ENCODE data around the gene RYR3.

DNA sequence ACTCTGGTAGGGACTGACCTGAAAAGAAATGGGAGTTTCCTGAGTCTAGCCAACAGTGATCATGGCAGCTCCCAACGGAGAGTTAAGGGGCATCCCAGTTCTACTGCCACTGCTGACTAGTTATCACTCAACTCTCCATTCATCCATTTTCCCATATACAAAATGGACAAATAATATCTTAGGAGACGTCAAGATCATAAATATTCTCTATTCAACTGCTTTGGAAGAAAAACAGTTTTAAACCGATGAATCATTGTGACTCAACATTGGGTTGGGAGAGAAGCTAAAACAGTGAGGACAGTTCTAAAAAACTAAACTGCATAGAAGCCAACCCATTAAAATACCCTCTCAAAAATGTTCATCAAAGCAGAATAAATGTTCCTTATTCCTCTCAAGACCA, 600.0 kb downstream of the RYR3 start:
- no peak for TF ChIP-seq CTCF (IDR thresholded peaks at IDR 0.05)
- TF ChIP-seq POLR2A (IDR thresholded peaks at IDR 0.05), result no peak
